BE2C (cell line): ENCODE measurements around the gene CHCHD6.

Source experiments
- DNase-seq: peaks from one replicate; pipeline ENCODE4 v3.0.0-alpha.2; 2020
- H3K27me3 ChIP-seq: fragments of 250-450 bp; sonication (Bioruptor Pico); 2 replicates; pipeline ENCODE4 v1.5.1; 2020; ENCODE audit warnings: mild to moderate bottlenecking
- H3K36me3 ChIP-seq: fragments of 250-450 bp; sonication (Bioruptor Pico); 2 replicates; pipeline ENCODE4 v1.5.1; 2020; ENCODE audit warnings: mild to moderate bottlenecking
- H3K4me1 ChIP-seq: fragments of 250-450 bp; sonication (Bioruptor Pico); 2 replicates; pipeline ENCODE4 v1.5.1; 2020
- H3K4me3 ChIP-seq: 2 replicates; pipeline ENCODE4 v1.5.1; 2011; ENCODE audit warnings: low read depth, low read length
- H3K9me3 ChIP-seq: fragments of 250-450 bp; sonication (Bioruptor Pico); 2 replicates; pipeline ENCODE4 v1.5.1; 2020
- CTCF ChIP-seq: IDR thresholded peaks from 2 replicates; pipeline ENCODE4 v1.5.1; 2012; ENCODE audit warnings: mild to moderate bottlenecking, low read depth, low read length

The CHCHD6 gene

DNA sequence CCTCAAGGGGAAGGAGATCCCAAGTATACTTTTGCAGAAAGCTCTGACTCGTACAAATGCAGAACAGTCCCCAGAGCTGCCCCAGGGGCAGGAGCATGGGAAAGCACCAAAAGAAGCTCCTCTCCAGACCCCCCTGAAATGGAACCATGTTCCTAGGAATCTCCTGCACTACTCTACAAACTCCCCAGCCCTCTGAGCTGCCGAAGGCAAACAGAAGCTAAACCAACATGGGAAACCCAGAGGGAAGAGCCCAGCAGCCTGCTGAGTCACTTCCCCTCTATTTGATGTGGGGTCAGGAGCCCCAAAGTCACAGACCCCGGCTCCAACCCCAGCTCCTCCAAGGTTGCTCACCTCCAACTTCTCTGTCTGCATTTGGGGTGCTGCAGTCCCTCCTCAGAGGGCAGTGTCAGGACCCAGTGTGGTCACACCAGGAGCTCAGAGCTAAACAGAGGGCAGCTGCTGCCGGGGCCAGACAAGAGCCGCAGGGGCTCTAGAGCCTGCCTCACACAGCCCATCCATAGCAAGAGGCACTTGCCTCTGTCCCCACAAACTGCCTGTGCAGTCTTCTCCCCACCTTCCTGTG, 275.1 kb downstream of the CHCHD6 start:
- Histone ChIP-seq H3K36me3 (no peaks in the 10 kb centered on the region), H3K4me1 (no peaks in the 10 kb centered on the region), H3K27me3 (0 out of 2 replicates have a peak, but pooled peaks cover 3% of the 10 kb centered on the region), H3K4me3 (no peak overlapping the region), H3K9me3 (no peaks in the 10 kb centered on the region; the same call in none of the 2 replicates)
- TF ChIP-seq CTCF = no peak
- no peak for DNase-seq

DNA sequence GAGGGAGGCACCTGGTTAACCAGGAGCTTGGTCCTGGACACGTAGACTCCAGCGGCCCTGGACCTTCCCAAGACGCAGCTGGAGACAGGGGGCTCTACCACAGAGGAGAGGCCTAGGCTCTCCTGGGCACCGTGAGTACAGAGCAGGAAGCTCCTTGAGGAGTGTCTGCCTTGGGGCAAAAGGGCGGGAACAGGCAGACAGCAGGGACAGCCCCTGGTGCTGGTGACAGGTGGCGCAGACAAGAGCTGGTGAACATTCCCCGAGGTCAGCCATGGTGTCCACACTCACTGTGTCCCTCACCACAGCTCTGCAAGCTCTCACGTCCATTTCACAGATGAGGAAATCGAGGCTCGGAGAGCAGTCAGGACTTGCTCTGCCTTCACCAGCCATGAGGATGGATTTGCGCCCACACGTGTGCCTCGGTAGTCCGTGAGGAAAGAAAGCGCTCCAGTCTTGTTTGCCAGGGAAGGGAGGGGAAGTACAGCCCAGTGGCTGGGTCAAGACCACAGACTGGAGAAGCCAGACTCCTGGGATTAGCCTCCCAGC, 276.3 kb downstream of the CHCHD6 start:
- no peak for DNase-seq
- Histone ChIP-seq H3K4me3 (no peak overlapping the region), H3K27me3 (0 out of 2 replicates have a peak, but pooled peaks cover 3% of the 10 kb centered on the region), H3K36me3 (no peaks in the 10 kb centered on the region), H3K4me1 (peaks cover 5% of the 10 kb centered on the region), H3K9me3 (no peaks in the 10 kb centered on the region; the same call in 1 of the 2 replicates)
- TF ChIP-seq CTCF = no peak

DNA sequence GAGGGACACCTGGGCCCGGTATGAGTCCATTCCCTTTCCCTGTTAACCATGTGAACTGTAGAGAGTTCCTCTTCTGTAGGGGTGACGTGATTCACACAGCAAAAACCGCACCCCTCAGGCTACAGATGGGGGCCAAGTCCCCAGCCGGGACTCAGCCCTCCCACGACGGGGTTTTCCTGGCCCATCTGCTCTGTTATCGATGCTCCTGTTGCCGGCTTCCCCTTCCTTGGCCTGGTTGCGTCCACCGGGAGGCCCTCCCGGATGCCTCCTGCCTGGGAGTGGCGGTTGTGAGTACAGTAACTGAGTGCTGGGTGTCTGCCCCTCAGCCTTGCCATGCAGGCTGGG, 278.1 kb downstream of the CHCHD6 start:
- peak overlapping the region; percentile 49 for H3K4me3 ChIP-seq

GRCh38 chr3:126982471-126983175, 278.6 kb downstream of the CHCHD6 start, which contains the start of gene PLXNA1:
PLXNA1 (plus strand) TSS chr3:126983115; CDS start chr3:126988594, 5,479 bp downstream.
- Histone ChIP-seq H3K4me3 (peak within 1 kb of the TSS; percentile 83), H3K9me3 (no peaks in the 10 kb centered on the region; the same call in 1 of the 2 replicates), H3K27me3 (0 out of 2 replicates have a peak, but pooled peaks cover 3% of the 10 kb centered on the region), H3K36me3 (no peaks in the 10 kb centered on the region), H3K4me1 (peaks cover 22% of the 10 kb centered on the region)
- peak; percentile 82 for DNase-seq
- peak; percentile 72 for TF ChIP-seq CTCF

More for the DNA sequence above, 278.1 kb downstream of the CHCHD6 start:
- H3K9me3 ChIP-seq = no peaks in the 10 kb centered on the region; the same call in 1 of the 2 replicates
- peaks cover 20% of the 10 kb centered on the region for H3K4me1 ChIP-seq
- no peak for TF ChIP-seq CTCF
- no peaks in the 10 kb centered on the region for H3K36me3 ChIP-seq
- DNase-seq = no peak
- 0 out of 2 replicates have a peak, but pooled peaks cover 3% of the 10 kb centered on the region for H3K27me3 ChIP-seq

- 0 out of 2 replicates have a peak, but pooled peaks cover 3% of the 10 kb centered on the region for H3K27me3 ChIP-seq
- peaks cover 2% of the 10 kb centered on the region; the same call in 1 of the 2 replicates for H3K36me3 ChIP-seq
- DNase-seq = no peak
- H3K9me3 ChIP-seq = no peaks in the 10 kb centered on the region; the same call in 1 of the 2 replicates
- peak overlapping the region; percentile 83 for H3K4me3 ChIP-seq
- peaks cover 22% of the 10 kb centered on the region for H3K4me1 ChIP-seq
- no peak for TF ChIP-seq CTCF
Observed at GRCh38 chr3:126983276-126983652, 279.2 kb downstream of the CHCHD6 start.
